GM21786 (cell line): ENCODE data around the gene ZNF264.
A peak's percentile ranks its signal among the peaks of the same experiment; 100 is the strongest.
"Not testable (repeated sequence)": the region's sequence is repeated elsewhere in the genome, so short reads cannot be mapped to it uniquely, and the experiment has no call there.

Source experiments
- ATAC-seq: cut with Tn5 transposase; IDR thresholded peaks from one replicate; pipeline ENCODE4 v1.9.1; 2021; ENCODE audit not compliant: unreplicated experiment

ZNF264 gene

DNA sequence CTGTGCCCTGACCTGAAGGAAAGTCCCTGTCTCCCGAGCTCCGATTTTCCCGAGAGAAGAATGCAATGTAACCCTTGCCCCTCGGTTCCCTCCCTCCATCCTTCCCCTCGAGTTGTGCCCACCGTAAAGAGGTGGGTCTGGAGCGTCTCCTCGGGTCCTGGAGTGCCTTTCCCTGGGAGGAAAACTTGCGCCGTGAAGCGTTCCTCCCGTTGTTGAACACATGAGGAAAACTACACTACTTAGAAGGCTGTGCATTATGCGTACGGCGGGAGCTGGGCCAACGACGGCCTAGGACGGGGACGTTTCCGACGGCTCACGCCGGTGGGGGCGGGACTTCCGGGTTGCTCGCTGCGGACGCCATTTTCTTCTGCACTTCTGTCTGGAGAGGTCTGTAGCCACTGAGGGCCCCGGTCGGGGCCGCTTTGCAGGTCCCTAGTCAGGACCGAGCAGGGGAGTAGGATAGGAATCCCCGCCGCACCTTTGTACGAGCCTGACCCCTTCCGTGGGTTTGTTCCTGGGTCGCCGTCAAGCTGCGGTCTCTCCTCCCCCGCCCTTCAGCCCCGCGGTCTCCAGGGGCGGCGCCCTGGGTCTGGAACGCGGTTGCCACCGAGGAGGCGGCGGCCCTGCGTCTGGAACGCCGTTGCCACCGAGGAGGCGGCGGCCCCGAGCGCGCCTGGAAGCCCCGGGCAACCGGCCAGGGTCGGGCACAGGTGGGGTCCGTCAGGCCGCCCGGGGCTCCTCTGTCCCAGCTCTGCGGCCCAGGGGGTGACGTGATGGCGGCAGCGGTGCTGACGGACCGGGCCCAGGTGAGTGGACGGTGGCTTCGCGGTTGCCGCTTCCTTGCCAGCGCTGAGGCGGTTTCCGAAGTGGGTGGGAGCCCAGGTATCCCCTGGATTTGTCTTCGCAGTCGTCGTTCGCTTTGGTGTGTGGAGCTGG is at the start of gene ZNF264:
TSS of gene ZNF264 (plus strand) at position 360 of the 936 bp plus-strand sequence. CDS start at position 774, 414 bp downstream.
- ATAC-seq = peak; percentile 95

DNA sequence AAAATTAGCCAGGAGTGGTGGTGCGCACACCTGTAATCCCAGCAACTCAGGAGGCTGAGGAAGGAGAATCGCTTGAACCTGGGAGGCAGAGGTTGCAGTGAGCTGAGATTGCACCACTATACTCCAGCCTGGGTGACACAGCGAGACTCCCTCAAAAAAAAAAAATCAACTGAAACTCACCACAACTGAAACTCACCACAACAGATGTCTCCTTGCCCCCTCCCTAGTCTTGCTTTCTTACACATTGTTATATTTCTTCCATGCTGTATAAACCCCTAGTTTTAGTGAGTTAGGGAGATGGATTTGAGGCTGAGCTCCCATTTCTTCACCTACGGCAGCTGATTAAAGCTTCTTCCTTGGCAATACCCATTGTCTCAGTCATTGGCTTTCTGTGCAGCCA is 49.6 kb upstream of the ZNF264 start:
- ATAC-seq = no peak

DNA sequence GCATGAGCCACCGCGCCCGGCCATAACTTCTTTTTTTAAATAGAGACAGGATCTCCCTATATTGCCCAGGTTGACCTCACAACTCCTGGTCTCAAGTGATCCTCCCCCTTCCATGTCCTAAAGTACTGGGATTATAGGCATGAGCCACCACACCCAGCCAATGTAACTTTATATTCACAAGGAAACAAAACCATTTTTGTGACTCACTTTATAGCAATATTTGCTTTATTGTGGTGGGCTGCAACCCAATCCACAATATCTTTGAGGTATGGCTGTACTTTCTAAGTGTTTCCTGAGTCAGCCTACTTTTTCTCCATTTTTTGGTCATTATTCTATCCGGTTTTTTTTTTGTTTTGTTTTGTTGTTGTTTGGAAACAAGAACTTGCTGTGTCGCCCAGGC is 38.4 kb upstream of the ZNF264 start:
- no peak for ATAC-seq

DNA sequence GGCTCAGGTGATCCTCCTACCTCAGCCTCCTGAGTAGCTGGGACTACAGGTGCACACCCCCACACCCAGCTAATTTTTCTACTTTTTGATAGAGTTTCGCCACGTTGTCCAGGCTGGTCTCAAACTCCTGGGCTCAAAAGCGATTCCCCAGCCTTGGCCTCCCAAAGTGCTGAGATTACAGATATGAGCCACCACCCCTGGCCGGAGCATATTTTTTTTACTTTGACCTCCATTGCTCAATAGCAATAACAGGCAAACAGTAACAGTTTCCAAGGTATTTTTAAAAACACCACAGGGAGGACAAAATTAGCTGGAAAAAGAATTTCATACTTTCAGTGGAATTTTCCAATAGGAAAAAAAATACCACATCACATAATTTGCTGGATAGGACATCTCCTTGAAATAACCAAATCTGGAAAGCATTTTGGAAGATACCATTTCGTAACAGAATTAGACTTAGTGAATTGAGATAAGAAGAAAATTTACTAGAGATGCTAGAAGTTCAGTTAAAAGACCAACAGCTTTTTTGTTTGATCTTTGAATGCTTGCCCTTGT is 29.2 kb upstream of the ZNF264 start:
- no peak for ATAC-seq

DNA sequence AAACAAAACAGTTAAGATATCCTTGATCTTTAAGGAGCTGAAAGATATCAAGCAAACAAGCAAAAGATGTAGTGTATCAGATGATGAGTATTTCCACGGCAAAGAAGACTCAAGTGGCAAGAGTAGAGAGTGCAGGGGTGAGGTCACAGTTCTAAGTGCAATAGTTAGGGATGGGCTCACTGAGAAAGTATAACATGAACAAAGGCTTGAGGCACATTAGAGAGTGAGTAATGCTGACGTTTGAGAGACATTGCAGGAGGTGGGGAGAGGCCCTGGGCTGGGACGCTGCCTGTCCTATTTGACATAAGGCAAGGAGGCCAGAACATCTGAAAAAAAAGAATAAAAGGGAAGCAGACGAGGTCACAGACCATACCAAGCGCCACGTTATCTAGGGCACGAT is 25.5 kb upstream of the ZNF264 start:
- no peak for ATAC-seq

DNA sequence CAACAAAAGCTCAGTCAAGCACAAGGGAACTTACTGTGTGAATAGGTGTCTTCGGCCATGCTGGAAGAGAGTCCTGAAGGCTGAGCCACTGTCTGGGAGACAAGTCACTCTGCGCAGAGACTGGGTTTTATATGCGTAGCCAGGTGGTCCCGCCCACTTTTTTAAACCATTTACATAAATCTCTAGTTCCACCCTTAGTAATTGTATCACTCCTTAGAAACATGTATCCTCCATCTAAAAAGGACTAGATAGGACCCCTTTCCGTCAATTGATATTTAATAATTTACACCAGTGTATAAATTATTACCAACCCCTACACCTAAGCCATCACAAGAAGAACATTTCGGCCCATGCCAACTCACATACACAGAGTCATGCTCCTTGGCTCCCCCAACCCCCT is 23.9 kb upstream of the ZNF264 start, which contains the start of gene DUXA:
TSS of gene DUXA (minus strand) at position 101 of the 400 bp plus-strand sequence. CDS start at position 59, 42 bp downstream.
- ATAC-seq = no peak

DNA sequence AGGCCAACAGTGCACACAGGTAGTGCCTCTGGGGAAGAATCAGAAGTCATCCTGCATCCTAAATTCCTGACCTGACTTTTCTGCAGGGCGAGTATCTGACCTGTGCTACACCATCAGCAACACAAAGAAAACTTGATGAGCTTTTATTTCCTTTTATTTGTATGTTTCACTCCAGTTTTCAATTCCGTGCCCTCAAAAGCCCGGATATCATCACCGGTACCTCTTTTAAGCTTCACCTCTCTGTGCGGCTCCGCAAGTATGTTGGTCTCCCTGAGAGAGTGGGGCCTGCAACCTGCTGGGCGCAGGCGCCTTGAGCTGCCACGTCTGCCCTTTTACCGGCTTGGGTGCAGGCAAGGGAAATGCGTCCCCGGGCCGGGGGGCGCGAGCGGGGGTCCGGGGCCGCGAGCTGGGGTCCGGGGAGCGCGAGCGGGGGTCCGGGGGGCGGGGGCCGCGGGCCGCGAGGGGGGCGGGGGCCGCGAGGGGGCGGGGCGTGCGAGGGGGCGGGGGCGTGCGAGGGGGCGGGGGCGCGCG is 19.7 kb upstream of the ZNF264 start:
- no peak for ATAC-seq

DNA sequence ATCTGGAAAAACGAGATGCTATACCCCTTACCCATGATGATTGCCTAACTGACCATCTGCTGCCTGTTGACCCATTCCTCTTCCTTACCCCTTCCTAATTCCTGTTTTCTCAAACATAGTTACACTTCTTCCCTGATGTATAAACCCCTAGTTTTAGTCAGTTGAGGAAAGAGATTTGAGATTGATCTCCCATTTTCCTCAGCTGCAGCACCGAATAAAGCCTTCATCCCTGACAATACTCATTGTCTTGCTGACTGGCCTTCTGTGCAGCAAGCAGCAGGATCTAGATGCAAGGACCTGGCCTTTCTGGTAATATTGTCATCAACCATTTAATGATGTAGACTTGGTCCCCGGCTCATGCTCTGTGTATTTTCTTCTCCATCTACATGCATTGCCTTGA is 999 bp upstream of the ZNF264 start:
- ATAC-seq = no peak

DNA sequence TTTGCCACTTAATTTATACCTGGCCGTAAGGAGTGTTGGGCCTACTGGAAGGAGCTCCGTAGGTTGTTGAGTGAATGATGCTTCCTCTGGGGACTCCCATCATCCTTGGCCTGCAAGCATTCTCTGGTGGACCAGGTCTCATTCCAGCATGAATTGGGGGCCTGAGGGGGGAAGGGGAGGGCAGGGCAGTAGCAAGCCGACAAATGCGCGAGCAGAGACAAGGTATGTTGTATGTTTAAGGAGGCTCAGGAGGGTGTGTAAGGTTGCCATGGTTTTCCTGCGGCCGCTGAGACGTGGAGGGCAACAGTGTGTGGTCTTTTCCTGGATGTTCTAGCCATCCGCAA is 749 bp downstream of the ZNF264 start:
- no peak for ATAC-seq

DNA sequence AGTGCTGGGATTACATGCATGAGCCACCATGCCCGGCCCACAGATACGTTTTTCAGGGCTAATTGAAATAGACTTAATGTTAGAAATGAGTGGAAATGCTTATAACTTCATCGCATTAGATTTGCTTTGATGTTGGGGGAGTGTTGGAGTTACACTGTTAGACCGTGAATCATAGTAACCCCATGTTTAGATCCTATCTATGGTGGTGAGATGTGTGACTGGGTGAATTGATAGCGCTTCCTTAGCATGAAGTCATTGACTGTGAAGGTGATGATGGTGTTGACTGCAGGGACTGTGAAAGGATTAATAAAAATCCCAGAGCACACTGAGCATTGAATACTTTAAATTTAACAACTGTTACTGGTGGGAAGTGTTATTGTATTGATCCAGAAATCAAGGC is 1.7 kb downstream of the ZNF264 start:
- no peak for ATAC-seq

DNA sequence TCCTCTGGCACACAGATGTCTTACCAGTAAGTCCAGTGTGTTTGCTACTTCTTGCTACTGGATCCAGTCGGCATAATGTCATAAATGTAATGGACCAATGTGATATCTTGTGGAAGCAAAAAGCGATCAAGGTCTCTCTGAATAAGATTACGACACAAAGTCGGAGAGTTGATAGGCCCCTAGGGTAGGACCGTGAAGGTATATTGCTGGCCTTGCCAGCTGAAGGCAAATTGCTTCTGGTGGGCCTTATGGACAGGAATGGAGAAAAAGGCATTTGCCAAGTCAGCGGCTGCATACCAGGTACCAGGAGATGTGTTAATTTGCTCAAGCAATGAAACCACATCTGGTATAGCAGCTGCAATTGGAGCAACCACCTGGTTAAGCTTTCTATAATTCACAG is 6.6 kb downstream of the ZNF264 start:
- not testable (repeated sequence) for ATAC-seq

DNA sequence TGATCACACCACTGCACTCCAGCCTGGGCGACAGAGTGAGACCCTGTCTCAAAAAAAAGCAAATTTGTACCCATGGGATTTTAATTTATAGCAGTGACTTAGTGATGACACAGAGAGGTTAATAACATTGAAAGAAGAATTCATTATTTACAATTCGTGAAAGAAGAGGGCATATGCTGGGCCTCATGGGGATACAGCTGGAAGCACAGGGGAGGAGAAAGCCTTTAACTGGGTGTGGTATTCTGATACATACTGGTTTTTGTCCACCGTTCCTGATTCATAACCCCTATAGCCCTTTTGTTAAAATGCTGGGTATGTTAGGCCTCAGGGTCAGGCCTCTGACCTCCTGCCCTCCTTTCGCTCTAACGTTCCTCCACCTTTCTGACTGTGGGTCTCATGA is 10.9 kb downstream of the ZNF264 start:
- no peak for ATAC-seq

DNA sequence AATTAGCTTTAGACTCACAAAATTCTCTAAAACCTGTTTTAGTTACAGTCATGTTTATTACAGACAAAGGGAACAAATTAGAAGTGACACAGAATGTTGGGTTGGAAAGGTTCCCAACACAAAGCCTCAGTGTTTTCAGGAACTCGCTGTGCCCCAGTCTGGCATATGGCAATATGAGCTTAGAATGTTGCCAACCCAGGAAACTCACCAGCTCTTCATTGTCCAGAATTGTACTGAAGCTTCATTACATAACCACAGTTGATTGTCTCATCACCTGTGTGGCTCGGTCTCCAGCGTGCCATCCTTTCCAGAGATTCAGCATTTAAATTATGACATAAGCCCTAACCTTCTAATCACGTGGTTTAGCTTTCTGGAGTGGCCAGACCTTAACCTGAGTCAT is 19.1 kb downstream of the ZNF264 start:
- no peak for ATAC-seq

DNA sequence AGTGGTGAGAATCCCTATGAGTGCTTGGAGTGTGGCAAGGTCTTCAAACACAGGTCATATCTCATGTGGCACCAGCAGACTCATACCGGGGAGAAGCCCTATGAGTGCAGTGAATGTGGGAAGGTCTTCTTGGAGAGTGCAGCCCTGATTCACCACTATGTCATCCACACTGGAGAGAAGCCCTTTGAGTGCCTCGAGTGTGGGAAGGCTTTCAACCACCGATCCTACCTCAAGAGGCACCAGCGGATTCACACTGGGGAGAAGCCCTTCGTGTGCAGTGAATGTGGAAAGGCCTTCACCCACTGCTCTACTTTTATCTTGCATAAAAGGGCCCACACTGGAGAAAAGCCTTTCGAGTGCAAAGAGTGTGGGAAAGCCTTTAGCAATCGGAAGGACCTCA is 20.8 kb downstream of the ZNF264 start:
- no peak for ATAC-seq

DNA sequence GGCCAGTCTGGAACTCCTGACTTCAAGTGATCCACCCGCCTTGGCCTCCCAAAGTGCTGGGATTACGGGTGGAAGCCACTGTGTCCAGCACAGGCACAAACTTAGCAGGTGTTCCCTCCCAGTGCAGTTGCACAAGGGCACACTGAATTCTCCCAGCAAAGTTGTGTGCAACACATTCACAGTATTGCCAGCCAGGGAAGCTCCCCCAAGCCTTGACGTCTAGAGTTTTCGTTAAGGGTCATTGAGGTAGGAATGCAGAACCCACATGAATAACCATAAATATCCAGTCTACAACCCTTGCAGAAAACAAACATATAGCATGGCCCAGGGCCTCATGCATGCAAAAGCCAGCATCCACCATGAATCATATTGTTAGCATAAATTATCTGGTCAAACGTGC is 36.2 kb downstream of the ZNF264 start:
- no peak for ATAC-seq

DNA sequence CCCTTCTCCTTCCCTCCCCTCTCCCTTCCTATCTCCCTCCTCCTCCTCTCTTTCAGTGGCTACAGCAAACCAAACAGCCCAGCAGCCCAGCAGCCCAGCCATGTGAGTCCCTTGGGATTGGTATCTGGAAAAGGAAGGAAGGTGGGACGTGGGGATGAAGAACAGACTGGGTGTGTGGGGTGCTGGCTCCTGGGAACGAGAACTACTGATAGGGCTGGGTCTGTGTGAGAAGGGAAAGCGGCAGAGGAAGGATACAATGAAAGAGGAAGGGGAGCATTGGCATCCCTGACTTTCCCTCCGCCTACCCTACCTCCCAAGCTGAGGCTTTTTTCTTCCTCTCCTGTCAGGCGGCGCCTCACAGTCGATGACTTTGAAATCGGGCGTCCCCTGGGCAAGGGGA is 40.4 kb downstream of the ZNF264 start:
- ATAC-seq = no peak

DNA sequence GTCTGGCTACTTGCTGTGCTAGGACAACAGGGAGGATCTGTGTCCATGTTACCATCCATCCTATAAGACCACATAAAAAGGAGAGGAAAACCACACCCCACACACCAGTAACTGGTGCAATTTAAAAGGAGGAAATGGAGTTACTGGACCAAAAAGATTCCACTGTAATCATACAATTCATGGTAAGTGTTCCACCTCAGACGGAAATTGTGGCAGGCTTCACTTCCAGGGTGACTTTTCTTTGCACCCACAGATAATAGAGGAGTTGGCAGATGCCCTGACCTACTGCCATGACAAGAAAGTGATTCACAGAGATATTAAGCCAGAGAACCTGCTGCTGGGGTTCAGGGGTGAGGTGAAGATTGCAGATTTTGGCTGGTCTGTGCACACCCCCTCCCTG is 41.9 kb downstream of the ZNF264 start:
- no peak for ATAC-seq

DNA sequence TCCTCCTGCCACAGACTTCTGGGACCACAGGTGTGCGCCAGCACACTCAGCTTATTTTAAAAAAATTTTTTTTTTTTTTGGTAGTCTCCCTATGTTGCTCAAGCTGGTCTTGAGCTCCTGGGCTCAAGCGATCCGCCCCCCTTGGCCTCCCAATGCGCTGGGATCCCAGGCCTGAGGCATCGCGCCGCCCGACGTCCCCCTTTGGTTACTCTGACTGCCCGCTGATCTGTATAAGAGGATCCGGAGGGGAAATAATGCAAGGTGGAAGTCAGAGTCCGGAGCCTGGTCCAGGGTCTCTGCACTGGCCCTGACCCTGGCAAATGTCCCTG is 48.6 kb downstream of the ZNF264 start:
- ATAC-seq = no peak

DNA sequence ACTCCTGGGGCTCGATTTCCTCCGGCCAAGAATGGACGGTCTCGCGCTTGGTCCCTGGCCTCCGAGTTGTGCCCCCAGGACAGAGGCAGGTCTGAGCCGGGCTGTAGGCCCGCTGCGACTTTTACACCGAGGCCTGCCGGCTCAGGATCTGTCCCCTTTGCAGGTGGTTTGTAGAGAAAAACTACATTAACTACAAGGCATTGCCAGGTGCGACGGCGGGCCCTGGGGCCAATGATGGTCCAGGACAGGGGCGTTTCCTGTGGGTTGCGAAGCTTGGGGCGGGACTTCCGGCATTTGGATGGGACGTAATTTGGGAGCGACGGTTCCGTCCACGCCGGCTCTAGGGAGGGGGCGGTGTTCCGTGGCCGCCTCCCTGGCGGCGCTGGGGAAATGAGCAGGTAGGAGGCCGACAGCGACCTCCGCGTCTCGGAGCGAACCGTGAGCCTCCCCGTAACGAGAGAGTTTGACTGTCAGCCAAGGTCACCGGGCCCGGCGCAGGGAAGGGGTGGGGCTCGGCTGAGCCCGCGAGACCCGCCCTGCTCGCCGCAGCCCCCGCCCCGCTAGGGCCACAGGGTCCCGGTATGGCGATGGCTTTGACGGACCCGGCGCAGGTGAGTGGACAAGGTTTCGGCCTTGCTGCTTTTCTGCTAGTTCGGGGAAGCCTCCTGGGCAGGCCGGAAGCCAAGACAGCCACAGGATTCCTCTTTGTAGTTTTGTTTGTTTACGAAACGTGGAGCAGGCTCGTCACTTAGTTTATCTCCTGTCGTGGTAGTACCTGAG is 49.2 kb downstream of the ZNF264 start, which contains the start of gene ZNF805:
TSS of gene ZNF805 (plus strand) at position 322 of the 780 bp plus-strand sequence. CDS start at position 582, 260 bp downstream.
- ATAC-seq = peak; percentile 94

DNA sequence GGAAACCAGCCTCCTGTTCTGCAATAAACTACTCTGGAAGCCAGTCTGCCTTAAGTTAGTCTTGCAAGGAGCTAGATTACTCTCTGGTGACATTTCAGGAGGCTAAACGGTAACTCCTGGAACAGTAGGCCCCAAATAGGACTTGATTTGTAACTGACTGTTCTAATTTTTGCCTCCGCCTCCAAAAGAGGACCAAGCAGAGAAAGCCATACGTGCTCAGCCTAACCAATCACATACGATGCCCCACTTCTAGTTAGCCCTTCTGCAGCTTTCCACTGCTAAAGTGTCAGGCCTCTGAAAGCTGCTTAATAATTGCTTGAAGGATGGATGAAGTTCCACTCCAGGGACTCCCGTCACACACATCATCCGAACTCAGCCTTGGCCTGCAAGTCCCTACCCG is 49.9 kb downstream of the ZNF264 start:
- ATAC-seq = no peak

DNA sequence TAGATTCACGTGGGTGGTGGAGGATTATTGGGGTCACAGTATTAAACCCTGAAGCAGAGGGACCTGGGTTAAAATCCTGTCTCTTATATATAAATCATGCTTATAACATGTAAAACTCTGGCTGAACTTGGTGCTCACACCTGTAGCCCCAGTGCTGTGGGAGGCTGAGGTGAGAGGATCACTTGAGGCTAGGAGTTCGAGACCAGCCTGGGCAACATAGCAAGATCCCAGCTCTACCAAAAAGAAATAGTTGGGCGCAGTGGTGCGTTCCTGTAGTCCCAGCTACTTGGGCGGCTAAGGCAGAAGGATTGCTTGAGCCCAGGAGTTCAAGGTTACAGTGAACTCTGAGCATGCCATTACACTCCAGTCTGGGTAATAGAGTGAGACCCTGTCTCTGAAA is 51.5 kb downstream of the ZNF264 start:
- no peak for ATAC-seq

DNA sequence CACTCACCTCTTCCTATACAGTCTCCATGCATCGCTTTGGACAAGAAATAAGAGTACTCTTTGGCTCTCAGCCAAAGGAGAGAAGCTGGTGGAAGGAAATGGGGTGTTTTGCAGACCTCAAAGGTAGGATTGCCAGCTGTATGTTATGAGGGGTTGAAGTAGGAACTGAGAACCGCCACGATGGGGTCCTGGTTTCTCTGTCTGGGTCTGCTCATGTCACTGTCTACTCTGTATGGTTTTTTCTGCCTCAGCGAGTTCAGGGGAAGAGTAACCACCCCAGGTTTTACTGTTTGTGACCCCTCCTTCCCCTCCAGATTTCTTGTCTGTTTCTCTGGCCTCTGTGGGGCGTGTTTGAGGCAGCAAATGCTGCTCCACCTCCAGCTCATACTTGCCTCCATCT is 53.2 kb downstream of the ZNF264 start:
- no peak for ATAC-seq
